SU-DHL-6 (cell line): ENCODE measurements around the gene PUM1.

ENCODE experiments used
- EZH2phosphoT487 ChIP-seq: fragments of 200-600 bp; sonication (generic), shearing (Covaris generic); conservative IDR thresholded peaks from 2 replicates; pipeline ENCODE4 v1.6.1; 2018; ENCODE audit warnings: mild to moderate bottlenecking, antibody characterized with exemption, low read length, moderate library complexity, mixed read lengths
- TF ChIP-seq, protein P1 (sequence below): fragments of 200-600 bp; sonication (generic); IDR thresholded peaks from one replicate; pipeline ENCODE4 v1.5.1; 2017; ENCODE audit warnings: antibody characterized with exemption, mild to moderate bottlenecking, low read length, moderate library complexity; ENCODE audit not compliant: insufficient read depth, poor library complexity, severe bottlenecking

DNA sequence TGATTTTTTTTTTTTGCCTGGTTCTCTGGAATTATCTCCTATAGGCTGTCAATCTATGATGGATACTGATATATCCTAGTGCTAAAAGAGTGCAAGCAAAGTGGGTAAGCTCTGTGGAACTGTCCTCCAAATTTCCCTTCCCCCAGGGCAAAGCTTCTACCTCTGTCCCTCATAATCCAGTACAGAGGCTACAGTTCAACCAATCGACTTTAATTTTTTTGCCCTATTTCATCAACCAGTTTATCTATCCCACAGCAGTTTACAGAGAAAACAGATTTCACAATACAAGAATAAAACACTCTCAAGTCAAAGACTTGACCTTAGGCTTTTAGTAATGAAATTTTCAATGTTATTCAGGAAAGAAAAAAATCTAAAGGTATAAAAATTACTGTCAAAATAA, 13.9 kb downstream of the PUM1 start:
- TF ChIP-seq, protein P1, sequence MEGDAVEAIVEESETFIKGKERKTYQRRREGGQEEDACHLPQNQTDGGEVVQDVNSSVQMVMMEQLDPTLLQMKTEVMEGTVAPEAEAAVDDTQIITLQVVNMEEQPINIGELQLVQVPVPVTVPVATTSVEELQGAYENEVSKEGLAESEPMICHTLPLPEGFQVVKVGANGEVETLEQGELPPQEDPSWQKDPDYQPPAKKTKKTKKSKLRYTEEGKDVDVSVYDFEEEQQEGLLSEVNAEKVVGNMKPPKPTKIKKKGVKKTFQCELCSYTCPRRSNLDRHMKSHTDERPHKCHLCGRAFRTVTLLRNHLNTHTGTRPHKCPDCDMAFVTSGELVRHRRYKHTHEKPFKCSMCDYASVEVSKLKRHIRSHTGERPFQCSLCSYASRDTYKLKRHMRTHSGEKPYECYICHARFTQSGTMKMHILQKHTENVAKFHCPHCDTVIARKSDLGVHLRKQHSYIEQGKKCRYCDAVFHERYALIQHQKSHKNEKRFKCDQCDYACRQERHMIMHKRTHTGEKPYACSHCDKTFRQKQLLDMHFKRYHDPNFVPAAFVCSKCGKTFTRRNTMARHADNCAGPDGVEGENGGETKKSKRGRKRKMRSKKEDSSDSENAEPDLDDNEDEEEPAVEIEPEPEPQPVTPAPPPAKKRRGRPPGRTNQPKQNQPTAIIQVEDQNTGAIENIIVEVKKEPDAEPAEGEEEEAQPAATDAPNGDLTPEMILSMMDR = no peak
- TF ChIP-seq EZH2phosphoT487 = no peak
